ENCODE results near the gene ARHGAP32. TPM values are rescaled to one million over a fixed set of nuclear protein-coding genes. Genes with fewer than 3 reads are reported as not detected.

ARHGAP32 gene
- total RNA-seq, 1 donor from 2014 or later = 38.4 TPM

DNA sequence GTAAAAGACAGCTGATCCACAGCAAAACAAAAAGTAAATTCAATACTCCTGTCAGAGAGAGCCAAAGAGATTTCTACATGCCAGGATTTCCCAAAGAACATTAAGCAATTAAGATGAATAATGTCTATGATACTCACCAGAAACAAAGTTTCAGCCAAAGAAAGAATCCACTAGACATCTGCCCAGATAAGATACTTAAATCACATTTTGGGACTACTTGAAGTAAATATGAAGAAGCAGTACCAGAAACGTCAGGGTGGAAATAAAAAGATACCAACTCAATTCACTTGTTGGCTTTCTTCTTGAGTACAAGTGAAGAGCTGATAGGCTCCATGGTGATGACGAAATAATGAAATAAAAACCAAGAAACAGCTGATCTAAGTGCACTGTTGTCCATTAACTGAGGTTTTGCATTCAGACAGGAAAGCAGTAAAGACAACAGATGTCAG, 31.6 kb upstream of the ARHGAP32 start:
- Mint-ChIP-seq H3K4me1 (peaks cover 25% of the 10 kb centered on the region), H3K27ac (ENCODE audit: unreplicated experiment) (no peak overlapping the region), H3K36me3 (ENCODE audit: low read depth) (peaks cover 22% of the 10 kb centered on the region), H3K27me3 (ENCODE audit: low read depth) (no peaks in the 10 kb centered on the region), H3K9me3 (peaks cover 9% of the 10 kb centered on the region), H3K4me3 (no peak overlapping the region)
- no peak for DNase-seq (ENCODE audit: low read depth, low spot score)
- TF ChIP-seq, protein P1, sequence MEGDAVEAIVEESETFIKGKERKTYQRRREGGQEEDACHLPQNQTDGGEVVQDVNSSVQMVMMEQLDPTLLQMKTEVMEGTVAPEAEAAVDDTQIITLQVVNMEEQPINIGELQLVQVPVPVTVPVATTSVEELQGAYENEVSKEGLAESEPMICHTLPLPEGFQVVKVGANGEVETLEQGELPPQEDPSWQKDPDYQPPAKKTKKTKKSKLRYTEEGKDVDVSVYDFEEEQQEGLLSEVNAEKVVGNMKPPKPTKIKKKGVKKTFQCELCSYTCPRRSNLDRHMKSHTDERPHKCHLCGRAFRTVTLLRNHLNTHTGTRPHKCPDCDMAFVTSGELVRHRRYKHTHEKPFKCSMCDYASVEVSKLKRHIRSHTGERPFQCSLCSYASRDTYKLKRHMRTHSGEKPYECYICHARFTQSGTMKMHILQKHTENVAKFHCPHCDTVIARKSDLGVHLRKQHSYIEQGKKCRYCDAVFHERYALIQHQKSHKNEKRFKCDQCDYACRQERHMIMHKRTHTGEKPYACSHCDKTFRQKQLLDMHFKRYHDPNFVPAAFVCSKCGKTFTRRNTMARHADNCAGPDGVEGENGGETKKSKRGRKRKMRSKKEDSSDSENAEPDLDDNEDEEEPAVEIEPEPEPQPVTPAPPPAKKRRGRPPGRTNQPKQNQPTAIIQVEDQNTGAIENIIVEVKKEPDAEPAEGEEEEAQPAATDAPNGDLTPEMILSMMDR (conservative IDR thresholded peaks at IDR 0.05) = no peak

DNA sequence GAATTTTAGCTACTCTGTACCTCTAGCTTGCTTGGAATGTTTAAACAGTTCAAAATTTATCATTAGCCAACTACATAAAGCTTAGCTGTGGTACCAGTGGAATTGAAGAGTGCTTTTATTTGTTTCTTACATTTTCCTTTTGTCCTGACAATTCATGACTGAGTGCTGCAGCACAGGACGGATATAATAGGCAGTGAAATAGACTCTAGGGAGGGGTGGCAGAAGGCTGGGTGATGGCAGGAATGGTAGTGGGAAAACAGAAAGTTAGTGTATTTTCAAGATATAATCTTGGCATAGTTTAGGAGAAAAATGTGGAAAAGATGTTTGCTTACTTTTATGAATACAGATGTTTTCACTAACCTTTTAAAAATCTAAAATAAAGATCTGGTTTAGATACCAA, 31.1 kb upstream of the ARHGAP32 start:
- H3K9me3 Mint-ChIP-seq = peaks cover 9% of the 10 kb centered on the region

DNA sequence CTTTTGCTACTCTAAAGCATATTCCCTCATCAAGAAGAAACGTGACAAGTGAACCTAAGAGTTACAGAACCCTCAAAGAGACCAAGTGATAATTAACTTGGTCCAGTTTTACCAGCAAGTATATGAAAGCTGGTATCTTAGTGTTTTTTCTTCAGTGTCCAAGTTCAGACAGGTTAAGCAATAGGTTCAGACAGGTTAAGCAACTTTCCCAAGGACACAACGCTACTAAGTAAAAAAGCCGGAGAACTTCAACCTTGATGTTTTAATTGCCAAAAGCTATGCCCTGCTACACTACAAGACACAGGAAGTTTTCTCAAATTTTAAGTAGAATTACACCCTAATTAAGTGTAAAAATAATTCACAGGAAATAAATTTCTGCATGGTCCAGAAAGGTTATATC, 30.0 kb upstream of the ARHGAP32 start:
- H3K9me3 Mint-ChIP-seq = peaks cover 5% of the 10 kb centered on the region
- DNase-seq (ENCODE audit: low read depth, low spot score) = no peak
- peaks cover 32% of the 10 kb centered on the region for H3K4me1 Mint-ChIP-seq
- H3K27me3 Mint-ChIP-seq (ENCODE audit: low read depth) = no peaks in the 10 kb centered on the region
- peaks cover 17% of the 10 kb centered on the region for H3K36me3 Mint-ChIP-seq (ENCODE audit: low read depth)
- TF ChIP-seq, protein P1 (conservative IDR thresholded peaks at IDR 0.05) = no peak
- no peak overlapping the region for H3K4me3 Mint-ChIP-seq
- H3K27ac Mint-ChIP-seq (ENCODE audit: unreplicated experiment) = no peak overlapping the region

More for the DNA sequence above, 31.1 kb upstream of the ARHGAP32 start:
- TF ChIP-seq, protein P1 (conservative IDR thresholded peaks at IDR 0.05) = no peak
- DNase-seq (ENCODE audit: low read depth, low spot score) = no peak
- Mint-ChIP-seq H3K4me3 (no peak overlapping the region), H3K27me3 (ENCODE audit: low read depth) (no peaks in the 10 kb centered on the region), H3K36me3 (ENCODE audit: low read depth) (peaks cover 22% of the 10 kb centered on the region), H3K4me1 (peaks cover 29% of the 10 kb centered on the region), H3K27ac (ENCODE audit: unreplicated experiment) (no peak overlapping the region)

DNA sequence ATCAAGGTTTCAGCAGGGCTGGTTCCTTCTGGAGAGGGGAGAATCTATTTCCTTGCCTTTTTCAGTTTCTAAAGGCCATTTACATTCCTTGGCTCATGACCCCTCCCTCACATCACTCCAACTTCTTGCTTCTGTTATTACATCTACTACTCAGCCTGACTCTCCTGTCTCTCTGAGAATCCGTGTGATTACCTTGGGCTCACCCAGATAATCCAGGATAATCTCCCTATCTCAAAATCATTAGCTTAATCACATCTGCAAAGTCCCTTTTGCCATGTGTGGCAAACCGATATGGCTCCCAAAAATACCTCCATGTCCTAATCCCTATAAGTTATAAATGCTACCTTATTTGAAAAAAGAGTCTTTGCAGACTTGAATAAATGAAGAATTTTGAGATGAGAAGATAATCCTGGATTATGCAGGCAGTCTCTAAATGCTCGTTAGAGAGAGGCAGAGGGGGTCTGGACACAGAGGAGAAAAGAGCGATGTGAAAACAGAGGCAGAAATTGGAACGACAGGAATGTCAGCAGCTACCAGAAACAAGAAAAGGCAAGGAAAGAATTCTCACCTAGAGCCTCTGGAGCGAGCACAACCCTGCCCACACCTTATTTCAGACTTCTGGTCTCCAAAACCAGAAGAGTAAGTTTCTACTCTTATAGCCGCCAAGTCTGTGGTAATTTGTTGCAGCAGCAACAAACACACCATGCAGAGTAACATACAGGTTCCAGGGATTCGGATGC, 23.6 kb upstream of the ARHGAP32 start:
- TF ChIP-seq, protein P1 (conservative IDR thresholded peaks at IDR 0.05) = no peak
- Mint-ChIP-seq H3K36me3 (ENCODE audit: low read depth) (no peaks in the 10 kb centered on the region), H3K9me3 (no peaks in the 10 kb centered on the region), H3K4me3 (no peak overlapping the region), H3K27me3 (ENCODE audit: low read depth) (no peaks in the 10 kb centered on the region), H3K27ac (ENCODE audit: unreplicated experiment) (no peak overlapping the region), H3K4me1 (peaks cover 46% of the 10 kb centered on the region)
- DNase-seq (ENCODE audit: low read depth, low spot score) = no peak

DNA sequence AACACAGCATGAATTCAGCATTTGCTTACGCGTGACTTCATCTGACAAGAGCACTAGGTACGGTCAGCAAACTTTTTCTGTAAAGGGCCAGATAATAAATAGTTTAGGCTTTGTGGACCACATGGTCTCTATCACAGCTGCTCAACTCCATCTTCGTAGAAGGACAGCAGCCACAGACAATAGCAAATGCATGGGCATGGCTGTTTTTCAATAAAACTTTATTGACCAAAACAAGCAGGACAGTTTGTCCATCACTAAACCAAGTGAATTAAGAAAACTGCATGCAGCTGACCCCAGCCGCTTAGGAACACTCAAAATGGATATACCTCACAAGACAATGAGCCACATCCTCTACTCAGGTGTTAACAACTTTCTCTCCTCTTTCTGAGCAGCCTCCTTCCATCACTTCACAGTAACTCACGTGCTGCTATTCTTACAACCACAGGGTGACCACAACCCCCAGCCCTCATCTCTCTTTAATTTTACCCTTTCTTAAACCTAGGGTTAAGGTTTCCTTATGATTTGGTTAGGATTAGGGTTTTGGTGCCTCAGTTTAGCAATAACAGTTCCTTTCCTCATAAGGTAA, 22.7 kb upstream of the ARHGAP32 start:
- Mint-ChIP-seq H3K9me3 (no peaks in the 10 kb centered on the region), H3K36me3 (ENCODE audit: low read depth) (no peaks in the 10 kb centered on the region), H3K27me3 (ENCODE audit: low read depth) (no peaks in the 10 kb centered on the region), H3K4me3 (no peak overlapping the region), H3K4me1 (peaks cover 47% of the 10 kb centered on the region), H3K27ac (ENCODE audit: unreplicated experiment) (no peak overlapping the region)
- no peak for DNase-seq (ENCODE audit: low read depth, low spot score)
- TF ChIP-seq, protein P1 (conservative IDR thresholded peaks at IDR 0.05) = no peak

Data from neural crest cell (in vitro differentiated cells).